RCC 7860 (cell line): Measurements from ENCODE around the gene IDUA.

Source experiments
- DNase-seq: peaks from one replicate; pipeline ENCODE4 v3.0.0-alpha.2; 2015; ENCODE audit warnings: low spot score
- FAIRE-seq: peaks from 2 replicates; lab custom pipeline; 2012; peaks lifted over from hg19 to GRCh38; lab: Jason Lieb, UNC

IDUA gene

GRCh38 chr4:1013225-1014073 lies 26.6 kb downstream of the IDUA start:
- FAIRE-seq, result no peak
- no peak for DNase-seq

GRCh38 chr4:1014291-1015167 lies 27.7 kb downstream of the IDUA start:
- no peak for FAIRE-seq

DNA sequence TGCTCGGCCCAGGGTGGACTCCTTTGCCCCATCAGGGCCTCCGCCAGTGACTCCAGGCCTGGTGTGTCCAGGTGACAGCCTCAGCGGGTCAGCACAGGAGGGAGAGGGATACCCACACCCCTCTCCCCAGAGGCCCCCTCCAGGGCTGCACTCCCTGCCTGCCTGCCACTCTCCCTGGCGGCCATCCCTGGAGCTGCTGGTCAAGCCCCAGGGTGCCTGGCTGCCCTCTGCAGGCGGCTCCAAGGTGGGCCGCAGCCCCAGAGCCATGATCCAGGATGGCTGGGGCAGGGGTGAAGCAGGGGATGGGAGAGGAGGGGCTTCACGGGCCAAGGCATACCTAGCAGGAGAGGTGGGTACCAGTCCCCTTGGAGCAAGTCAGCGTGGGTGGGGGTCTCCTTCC lies 28.3 kb downstream of the IDUA start:
- DNase-seq (no peak), FAIRE-seq (no peak)

More at GRCh38 chr4:1014291-1015167, 27.7 kb downstream of the IDUA start:
- DNase-seq, result no peak

GRCh38 chr4:1015746-1016145 lies 28.9 kb downstream of the IDUA start:
- FAIRE-seq (no peak), DNase-seq (no peak)

GRCh38 chr4:1017211-1017610 lies 30.4 kb downstream of the IDUA start:
- FAIRE-seq, result no peak

GRCh38 chr4:1017706-1018105 lies 30.9 kb downstream of the IDUA start:
- FAIRE-seq, result no peak
- DNase-seq, result no peak

More at GRCh38 chr4:1017211-1017610, 30.4 kb downstream of the IDUA start:
- DNase-seq, result no peak

DNA sequence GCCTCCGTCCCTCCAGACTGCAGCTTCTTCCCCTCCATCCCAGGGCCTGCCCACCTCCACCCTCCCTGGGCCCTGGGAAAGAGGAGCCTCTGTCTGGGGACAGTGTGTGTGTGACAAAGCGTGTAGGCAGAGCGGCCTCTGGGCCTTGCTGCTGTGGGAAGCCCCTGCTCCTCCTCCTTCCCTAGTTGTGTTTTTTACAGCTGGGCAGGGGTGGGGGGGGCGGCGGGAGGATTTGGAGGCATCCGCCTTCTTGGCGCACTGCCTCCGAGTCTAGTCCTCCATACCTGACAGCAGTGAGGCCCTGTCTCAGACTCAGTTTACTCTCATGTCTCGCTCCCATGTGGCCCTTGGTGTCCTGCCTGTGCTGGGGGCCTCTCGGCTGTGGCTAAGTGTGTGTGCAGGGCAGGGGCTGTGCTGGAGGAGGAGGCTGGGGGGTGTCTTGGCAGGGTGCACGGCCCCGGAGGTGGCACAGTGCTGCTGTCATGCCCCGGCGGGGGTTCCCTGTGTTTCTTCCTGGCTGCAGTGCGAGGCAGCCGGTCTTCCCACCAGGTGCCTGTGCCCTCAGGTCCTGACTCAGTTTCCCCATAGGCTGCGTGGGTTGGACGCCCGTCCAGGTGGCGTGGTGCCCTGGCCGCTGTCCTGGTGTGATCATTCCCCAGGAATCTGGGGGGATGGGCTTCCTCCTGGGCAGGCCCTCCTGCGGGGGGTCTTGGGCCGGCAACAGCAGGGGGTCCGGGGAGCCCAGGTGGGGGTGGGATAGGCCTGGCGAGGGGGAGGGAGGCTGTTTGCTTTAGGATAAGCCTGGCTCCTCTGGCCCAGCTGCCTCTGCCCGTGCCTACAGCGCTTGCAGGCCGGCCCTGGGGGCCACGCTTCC lies 31.5 kb downstream of the IDUA start:
- DNase-seq (no peak), FAIRE-seq (no peak)

DNA sequence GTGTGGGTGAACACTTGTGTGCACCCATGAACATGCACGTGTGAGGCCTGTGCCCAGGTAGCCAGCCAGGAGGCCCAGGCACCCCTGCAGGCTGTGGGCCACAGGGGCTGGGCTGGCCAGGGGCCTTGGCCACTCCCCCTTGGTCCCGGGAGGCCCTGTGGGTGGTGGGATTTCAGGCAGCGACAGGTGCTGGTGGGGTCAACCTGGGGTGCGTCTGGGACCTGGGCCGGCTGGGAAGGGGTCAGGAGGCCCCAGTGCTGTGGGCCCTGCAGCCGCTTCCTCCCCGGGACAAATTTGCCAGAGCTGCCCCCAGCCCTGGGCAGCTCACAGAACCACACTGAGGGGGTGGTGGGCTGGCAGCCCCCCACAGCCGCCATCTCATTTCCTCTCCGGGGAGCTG lies 32.5 kb downstream of the IDUA start:
- DNase-seq (no peak), FAIRE-seq (no peak)

- DNase-seq (no peak), FAIRE-seq (no peak)
Observed at GRCh38 chr4:1019729-1020470, 33.1 kb downstream of the IDUA start.

GRCh38 chr4:1021386-1022050 lies 34.7 kb downstream of the IDUA start:
- FAIRE-seq (no peak), DNase-seq (no peak)

- FAIRE-seq (no peak), DNase-seq (no peak)
Observed at GRCh38 chr4:1022051-1022738, 35.4 kb downstream of the IDUA start.

DNA sequence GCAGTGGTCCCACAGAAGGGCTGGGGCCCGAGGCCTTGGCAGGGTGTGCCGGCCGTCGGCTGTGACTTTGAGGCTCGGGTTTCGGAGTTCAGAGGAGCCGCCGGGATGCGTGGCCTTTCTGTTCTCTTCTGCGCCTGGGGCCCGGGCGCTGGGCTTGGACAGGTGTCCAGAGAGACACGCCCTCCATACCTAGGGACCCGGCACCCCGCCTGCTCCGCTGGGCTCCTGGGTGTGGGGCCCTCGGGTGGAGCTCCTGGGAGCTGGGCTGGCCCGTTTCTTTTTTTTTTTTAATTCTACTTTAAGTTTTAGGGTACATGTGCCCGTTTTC lies 35.9 kb downstream of the IDUA start:
- no peak for DNase-seq
- FAIRE-seq, result no peak

DNA sequence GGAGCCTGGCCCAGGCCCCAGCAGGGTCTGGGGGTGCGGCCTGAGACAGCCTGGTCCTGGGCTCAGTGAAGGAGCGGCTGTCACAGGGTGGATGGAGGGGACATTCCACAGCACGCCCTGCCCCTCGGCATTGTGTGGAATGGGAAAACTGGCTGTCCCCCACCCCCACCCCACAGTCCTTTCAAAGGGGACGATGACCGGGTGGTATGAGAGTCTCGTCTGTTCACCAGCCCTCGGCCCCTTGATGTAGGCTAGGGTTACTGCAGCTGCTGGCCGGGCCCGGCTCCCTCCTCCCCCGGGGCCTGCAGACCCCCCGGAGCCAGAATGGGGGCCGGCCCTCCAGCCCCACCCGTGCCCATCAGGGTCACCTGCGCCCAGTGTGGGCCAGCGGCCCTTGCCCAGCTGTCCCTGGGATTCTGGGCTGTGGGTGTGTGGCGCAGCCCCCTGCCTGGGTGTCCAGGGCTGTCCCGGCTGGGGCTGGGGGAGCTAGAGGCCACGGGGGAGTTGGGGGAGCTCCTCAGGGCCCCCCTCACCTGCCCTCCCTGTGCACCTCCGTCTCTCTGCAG lies 36.3 kb downstream of the IDUA start:
- no peak for DNase-seq
- no peak for FAIRE-seq

DNA sequence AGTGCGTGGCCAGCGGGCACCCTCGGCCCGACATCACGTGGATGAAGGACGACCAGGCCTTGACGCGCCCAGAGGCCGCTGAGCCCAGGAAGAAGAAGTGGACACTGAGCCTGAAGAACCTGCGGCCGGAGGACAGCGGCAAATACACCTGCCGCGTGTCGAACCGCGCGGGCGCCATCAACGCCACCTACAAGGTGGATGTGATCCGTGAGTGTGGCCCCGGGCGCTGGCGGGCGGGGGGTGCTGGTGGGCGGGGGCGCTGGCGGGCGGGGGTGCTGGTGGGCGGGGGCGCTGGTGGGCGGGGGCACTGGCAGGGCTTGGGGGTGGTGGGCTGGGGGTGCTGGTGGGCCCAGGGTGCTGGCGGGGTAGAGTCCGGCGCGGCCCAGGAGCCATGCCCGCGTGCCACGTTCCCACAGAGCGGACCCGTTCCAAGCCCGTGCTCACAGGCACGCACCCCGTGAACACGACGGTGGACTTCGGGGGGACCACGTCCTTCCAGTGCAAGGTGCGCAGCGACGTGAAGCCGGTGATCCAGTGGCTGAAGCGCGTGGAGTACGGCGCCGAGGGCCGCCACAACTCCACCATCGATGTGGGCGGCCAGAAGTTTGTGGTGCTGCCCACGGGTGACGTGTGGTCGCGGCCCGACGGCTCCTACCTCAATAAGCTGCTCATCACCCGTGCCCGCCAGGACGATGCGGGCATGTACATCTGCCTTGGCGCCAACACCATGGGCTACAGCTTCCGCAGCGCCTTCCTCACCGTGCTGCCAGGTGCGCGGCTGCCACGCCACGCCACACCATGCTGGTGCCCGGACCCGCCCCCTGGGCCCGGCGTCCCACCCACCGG lies 37.3 kb downstream of the IDUA start:
- DNase-seq (no peak), FAIRE-seq (no peak)

DNA sequence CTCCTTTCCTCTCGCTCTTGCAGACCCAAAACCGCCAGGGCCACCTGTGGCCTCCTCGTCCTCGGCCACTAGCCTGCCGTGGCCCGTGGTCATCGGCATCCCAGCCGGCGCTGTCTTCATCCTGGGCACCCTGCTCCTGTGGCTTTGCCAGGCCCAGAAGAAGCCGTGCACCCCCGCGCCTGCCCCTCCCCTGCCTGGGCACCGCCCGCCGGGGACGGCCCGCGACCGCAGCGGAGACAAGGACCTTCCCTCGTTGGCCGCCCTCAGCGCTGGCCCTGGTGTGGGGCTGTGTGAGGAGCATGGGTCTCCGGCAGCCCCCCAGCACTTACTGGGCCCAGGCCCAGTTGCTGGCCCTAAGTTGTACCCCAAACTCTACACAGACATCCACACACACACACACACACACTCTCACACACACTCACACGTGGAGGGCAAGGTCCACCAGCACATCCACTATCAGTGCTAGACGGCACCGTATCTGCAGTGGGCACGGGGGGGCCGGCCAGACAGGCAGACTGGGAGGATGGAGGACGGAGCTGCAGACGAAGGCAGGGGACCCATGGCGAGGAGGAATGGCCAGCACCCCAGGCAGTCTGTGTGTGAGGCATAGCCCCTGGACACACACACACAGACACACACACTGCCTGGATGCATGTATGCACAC lies 38.2 kb downstream of the IDUA start:
- FAIRE-seq, result no peak
- DNase-seq, result no peak

DNA sequence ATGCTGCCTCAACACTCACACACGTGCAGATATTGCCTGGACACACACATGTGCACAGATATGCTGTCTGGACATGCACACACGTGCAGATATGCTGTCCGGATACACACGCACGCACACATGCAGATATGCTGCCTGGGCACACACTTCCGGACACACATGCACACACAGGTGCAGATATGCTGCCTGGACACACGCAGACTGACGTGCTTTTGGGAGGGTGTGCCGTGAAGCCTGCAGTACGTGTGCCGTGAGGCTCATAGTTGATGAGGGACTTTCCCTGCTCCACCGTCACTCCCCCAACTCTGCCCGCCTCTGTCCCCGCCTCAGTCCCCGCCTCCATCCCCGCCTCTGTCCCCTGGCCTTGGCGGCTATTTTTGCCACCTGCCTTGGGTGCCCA lies 39.3 kb downstream of the IDUA start:
- DNase-seq (peak; percentile 19), FAIRE-seq (no peak)

- no peak for FAIRE-seq
Observed at GRCh38 chr4:1027219-1027914, 40.5 kb downstream of the IDUA start.

More at GRCh38 chr4:1027219-1027914, 40.5 kb downstream of the IDUA start:
- no peak for DNase-seq
